Measurements from ENCODE around the gene ANKS1A.

DNA sequence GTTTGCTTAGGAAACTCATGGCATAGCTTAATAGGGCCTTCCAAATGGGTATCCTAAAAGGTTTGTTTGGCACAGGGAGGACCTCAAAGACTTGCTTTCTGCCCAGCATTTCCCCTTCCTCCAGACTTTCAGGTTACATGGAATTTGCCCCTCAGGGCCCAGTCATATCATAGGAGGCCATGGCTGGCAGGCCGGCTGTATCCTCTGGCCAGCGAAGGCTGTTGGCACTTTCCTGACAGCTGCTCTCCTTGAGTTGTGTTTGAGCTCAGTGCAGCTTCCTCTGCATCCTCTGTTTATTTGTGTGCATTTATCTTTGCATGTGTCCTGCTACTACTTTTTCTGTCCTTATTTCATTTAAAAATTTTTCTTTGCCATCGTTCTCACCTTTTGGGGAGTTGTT is 90.9 kb downstream of the ANKS1A start:
- no peak for TF ChIP-seq POLR2A (IDR thresholded peaks at IDR 0.05; ENCODE audit: low read length)
- TF ChIP-seq GATA1 (IDR thresholded peaks at IDR 0.05; ENCODE audit: low read depth, low read length) = no peak
